ENCODE measurements around the gene NEXN. TPM values are rescaled to one million over a fixed set of nuclear protein-coding genes. Genes with fewer than 3 reads are reported as not detected.
"Not testable (repeated sequence)": the region's sequence is repeated elsewhere in the genome, so short reads cannot be mapped to it uniquely, and the experiment has no call there.

Gene NEXN
- polyA plus RNA-seq, 4 donors = 12.1 to 13.0 (median 12.7) TPM

DNA sequence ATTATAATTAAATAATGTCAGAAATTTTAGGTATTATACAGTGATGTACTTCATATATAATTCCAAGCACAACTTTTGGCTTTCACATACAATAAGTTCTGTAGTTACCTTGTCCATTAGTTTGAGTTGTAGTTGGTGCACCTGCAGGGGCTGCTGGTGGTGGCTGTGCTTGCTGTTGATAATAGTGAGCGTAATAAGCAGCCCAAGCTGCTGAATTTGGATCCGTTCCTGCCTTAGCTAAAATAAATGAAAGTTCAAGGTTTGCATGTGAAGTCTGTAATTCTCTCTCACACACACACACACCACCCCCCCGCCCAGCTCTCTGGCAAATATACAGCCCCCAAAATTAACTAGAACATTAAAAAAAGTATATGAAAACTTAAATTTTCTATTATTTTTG is 68.0 kb downstream of the NEXN start:
- DNase-seq (ENCODE audit: low read depth in 4 of 4, low spot score in 3 of 4) = no peak

DNA sequence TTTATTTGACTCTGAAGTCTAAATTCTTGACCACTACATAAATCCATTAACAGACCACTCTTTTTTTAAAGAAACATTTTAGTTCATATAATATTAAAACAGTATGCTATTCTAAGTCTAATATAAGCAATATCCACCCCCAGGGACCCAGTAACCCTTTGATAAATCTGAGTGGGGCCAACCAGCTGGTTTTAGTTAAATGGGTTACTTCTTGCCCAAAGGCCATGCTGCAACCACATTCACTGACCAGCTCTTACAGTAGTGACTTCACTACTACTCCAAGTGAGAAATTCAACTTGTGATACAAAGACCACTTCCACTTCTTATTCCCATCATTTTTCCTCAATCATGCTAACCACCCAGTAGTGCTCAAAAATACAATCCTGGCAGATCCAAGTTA is 70.0 kb downstream of the NEXN start:
- DNase-seq (ENCODE audit: low read depth in 4 of 4, low spot score in 3 of 4) = no peak

DNA sequence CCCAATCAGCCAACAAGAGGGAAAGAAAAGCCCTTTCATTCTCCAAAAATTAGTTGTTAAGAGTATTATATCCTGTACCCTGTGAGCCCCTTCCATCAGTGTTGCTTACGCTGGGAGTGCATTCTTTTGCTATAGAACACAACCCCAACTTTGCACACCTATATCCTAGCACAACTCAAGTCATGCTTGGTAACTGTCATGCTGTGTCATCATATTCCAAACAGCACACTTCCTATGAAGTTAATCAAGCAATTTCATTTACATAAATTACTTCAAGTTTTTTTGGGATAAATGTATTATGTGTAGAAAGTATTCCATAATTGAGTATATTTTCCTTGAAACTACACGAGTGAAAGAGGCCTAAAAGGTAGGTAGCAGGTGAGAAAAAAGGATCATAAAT is 70.4 kb downstream of the NEXN start:
- DNase-seq (ENCODE audit: low read depth in 4 of 4, low spot score in 3 of 4) = no peak

DNA sequence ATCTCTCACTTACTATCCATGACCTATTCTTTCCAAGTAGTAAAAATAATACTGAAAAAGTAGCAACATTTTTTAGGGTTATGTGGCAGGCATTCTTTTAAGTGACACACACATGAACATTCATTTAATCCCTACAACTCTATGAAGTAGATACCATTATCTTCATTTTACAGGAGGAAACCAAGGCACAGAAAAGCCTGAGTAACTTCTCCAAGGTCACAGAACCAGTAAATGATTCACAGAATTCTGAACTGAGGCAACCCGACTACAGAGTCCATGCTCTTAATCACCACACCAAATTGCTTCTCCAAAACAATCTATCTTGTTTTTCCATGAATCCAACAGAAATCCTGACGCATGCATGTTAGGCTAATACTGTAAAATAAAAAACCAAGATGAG is 73.0 kb downstream of the NEXN start:
- DNase-seq (ENCODE audit: low read depth in 4 of 4, low spot score in 3 of 4) = no peak

DNA sequence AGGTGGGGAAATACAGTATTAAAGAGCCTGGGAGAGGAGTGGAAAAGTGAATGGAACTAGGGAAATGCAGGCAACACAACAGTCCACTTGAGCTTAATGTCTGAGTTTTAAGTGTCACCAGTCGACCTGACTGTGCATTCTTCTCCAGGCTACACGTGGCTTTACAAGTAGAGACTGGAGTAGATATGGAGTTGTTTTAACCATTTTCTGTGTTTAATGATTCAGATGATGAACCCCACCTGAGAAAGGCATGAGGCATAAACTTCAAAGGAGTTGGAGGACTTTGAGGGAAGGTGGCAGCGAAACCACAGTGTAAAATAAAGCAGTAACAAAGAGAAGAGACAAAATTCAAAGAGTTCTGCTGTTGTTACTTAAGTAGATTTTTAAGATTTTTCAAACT is 77.9 kb downstream of the NEXN start:
- DNase-seq (ENCODE audit: low read depth in 4 of 4, low spot score in 3 of 4) = no peak

DNA sequence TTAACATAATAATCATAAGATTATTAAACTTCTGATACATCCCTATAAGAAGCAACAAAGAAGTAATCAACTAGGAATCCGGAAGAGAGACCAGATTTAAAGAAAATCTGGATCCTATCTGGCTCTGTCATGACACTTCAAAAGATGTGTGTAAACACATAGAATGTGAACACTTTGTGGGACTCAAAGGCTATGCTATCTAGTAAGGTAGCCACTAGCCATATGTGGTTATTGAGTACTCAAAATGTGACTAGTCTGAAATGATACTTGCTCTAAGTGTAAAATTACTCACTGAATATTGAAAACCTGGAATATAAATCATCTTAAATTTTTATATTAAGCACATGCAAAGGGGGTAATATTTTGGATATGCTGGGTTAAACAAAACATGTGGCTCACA is 81.8 kb downstream of the NEXN start:
- DNase-seq (ENCODE audit: low read depth in 4 of 4, low spot score in 3 of 4) = no peak

DNA sequence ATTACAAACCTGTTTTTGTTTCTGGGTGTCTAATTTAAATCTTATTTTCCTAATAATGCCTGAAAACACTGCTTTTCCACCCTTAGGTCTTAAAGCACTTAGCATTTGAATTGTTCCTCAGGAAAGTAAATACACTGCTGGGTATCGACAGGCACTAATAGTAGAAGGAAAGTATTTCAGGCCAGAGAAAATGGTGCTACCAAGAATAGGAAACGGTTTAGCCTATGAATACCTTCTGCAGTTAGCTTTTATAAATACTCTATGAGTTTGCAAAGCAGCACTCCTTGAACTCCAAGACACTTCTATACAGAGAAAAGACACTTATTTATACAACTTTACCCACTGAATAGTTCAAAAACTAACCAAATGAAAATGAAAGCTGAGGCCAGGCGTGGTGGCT is 83.7 kb downstream of the NEXN start:
- DNase-seq (ENCODE audit: low read depth in 4 of 4, low spot score in 3 of 4) = no peak

DNA sequence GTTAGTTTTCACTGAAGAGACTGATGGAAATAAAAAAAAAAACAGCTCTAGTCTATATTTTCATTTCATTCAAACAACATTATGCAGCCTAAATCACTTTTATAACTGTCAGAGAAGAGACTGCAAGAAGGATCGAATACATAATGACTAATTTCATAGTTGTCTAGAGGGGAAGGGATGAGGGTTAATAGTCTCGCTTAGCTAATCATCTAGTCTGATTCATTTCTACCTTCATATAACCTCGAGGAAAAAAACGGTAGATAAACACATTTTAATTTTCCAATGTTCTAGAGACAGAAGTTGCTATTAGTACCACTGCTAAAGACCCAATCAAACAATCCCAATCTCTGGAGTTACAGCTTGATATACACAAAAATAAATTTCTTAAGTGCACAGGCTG is 87.0 kb downstream of the NEXN start:
- no peak for DNase-seq (ENCODE audit: low read depth in 4 of 4, low spot score in 3 of 4)

DNA sequence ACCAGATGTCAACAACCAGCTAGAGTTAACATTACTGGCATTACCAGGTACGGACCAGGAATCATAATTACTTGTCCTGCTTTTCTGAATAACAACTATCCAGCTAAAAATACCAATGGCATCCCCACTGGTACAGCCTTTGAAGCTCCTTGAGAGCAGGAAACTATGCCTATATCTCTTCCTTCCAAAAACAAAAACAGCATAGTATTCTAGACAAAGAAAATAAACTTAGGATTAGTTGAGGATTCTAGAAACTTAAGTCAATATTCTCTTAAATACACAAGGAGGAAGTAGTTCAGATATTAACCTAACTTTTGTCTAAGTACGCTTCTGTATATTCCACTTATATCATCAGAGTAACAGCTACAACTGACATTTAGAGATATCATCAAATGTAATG is 87.5 kb downstream of the NEXN start:
- DNase-seq (ENCODE audit: low read depth in 4 of 4, low spot score in 3 of 4) = no peak

DNA sequence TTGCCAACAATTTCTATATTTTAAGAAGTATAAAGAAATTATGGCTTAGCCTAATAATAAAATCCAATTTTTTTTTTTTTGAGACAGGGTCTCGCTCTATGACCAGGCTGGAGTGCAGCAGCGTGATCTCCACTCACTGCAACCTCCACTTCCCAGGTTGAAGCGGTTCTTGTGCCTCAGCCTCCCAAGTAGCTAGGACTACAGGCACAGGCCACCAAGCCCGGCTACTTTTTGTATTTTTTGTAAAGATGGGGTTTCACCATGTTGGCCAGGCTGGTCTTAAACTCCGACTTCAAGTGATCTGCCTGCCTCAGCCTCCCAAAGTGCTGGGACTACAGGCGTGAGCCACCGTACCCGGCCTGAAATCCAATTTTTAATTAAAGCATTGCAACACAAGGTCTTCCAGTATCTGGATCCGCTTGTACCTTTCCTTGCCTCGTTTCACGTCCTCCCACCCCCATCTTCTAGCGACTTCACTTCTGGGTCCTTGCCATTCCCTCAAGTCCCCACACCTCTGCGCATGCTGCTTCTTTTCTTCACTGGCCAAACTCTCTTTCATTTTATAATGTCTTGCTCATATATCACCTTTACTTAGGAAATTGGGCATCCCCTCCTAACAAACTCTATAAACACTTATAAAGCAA is 88.1 kb downstream of the NEXN start:
- DNase-seq (ENCODE audit: low read depth in 4 of 4, low spot score in 3 of 4) = no peak

DNA sequence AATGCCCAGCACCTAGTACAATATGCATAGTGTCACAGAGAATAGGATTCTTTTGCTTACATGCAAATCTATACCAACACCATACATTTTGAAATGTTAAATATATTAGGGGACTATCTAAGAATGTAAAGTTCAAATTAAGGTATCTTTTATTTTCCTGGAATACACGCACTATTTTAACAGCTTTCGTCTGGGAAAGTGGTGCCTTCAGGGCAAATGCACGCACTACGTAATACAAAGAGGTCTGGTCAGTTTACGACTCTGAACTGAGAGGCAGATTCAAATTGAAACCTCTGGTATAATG is 89.5 kb downstream of the NEXN start:
- no peak for DNase-seq (ENCODE audit: low read depth in 4 of 4, low spot score in 3 of 4)

DNA sequence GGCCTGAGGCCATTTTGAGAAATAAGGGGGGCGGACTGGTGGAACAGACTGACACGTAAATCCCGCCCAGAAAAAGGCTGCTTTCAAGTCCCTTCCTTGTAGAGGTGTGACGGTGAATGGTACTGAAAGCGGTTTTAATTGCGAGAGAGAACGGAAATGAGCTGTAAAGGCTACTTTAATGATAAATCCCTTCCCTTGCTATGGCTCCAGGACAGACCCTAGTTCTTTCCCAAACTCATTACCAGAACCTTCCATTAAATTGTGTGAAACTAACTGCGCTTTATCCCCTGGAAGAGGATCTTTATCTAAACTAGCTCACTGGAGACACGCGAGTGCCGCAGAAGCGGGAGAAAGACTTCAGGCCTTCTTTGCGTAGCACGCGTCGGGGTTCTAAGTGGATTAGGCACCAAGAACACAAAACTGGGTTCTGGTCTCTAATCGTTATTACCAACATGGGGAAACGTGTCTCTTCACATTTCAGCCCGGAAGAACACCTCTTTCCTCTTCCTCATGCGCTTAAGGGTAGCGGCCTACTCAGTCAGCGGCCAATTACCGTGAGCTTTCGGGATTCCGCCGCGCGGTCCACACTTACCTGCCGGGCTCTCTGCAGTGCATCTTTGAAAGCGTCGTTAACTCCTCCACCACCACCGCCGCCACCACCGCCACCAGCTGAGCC is 90.0 kb downstream of the NEXN start:
- DNase-seq (ENCODE audit: low read depth in 4 of 4, low spot score in 3 of 4) = peak; percentile 65 to 82 (median 80)

DNA sequence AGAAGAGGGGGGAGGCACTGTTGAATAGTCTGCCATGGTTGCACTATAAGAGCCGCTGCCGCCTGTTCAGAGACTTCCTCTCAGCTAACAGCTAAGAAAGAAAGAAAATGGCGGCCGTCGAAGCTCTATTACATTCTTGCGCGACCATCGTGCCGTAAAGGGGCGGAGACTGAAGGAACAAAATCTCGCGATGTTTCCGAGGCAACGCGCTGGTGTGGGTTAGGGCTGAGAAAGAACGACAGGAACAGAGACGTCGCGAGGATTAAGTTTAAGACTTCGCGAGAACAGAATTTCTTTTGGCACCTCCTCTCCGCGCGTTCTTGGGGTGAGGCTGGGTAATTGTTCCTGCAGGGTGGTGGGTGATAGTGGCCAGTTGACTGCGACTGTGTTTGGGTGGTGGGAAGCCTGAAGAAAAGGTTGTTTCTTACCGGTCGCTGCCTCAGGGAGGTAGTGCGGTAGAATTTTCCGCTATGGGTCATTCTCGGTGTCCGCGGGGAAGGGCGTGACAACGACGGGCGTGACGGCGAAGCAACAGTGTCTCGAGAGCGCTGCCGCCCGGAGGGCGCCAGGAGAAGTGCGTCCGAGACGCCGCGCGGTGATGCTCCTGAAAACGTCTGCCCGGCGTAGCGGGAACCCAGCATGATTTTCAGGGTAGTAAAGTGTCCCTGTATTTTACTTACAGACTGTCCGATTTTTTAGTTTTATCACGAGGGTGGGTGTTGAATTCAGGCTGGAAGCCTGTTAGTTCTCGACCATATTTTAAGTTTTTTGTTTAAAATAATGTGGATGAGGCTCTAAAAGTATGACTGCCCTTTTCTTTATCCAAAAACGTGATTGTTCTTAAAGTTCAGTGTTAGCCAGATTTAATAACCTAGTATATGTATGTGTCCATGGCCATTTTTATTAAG is 90.8 kb downstream of the NEXN start, which contains the start of gene FUBP1:
TSS of gene FUBP1 (minus strand) at position 104 of the 908 bp plus-strand sequence. CDS start at position 36, 68 bp downstream.
- DNase-seq (ENCODE audit: low read depth in 4 of 4, low spot score in 3 of 4) = peak; percentile 97 to 99 (median 99)

DNA sequence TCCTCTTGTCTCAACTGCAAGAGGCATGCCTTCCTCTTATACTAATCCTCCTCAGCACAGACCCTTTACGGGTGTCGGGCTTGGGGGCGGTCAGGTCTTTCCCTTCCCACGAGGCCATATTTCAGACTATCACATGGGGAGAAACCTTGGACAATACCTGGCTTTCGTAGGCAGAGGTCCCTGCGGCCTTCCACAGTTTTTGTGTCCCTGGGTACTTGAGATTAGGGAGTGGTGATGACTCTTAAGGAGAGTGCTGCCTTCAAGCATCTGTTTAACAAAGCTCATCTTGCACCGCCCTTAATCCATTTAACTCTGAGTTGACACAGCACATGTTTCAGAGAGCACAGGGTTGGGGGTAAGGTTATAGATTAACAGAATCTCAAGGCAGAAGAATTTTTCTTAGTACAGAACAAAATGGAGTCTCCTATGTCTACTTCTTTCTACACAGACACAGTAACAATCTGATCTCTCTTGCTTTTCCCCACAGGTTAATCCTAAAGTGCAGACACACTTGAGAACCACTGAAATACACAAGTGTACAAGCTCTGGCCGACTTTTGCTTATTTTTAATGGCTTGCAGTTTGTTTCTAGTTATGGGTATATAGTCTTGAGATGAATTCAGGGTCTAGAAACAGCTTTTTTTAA is 95.0 kb downstream of the NEXN start:
- not testable (repeated sequence) for DNase-seq (ENCODE audit: low read depth in 4 of 4, low spot score in 3 of 4)

DNA sequence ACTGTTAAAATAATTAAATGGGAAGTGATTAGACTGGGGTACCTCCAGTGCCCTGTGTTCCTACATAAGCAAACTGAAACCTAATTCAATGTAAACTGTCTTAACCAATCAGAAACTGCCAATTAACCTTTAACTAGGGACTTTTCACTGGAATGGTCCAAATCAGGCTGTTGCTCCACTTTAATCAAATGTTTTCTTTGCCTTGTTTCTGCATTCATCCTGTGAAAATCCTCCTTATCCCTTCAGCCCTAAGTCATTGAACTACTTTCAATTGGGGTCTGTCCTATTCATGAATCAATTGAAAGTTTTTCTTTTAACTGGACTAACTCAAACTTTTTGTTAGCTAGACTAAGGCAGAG is 95.6 kb downstream of the NEXN start:
- DNase-seq (ENCODE audit: low read depth in 4 of 4, low spot score in 3 of 4) = no peak

DNA sequence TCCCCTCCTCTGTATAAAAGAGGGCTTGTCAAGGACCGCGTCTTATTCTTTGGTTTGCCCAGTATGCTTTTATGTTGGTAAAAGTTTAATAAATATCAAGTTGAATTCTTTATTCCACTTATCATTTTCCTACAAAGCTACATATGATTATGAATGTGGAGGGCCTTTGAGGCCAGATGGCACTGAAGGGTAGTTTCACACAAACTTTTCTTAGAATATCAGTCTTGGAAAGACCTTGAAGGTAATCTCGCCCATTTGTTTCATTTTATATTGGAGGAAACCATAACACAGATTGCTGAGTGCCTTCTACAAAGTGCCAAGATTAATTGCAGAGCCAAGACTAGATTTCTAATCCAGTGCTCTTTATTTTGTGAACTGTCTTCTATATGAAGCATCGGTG is 96.2 kb downstream of the NEXN start:
- no peak for DNase-seq (ENCODE audit: low read depth in 4 of 4, low spot score in 3 of 4)

DNA sequence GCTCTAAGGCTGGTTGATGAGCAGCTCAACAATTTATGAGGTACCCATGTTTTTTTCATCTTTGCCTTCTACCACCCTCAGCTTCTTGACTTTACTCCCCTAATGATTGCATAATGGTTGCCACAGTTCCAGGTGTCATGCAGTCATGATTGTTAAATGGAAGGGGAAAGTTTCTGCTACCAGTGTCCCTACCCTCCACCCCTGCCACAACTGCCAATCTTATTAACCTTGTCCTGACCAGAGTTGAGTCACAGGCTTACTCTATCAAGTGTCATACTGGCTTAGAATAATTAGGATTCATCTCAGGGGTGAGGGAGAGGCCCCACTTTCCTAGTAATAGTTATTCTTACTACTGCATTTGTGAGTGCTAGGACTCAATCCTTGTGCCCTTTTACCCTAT is 98.4 kb downstream of the NEXN start:
- no peak for DNase-seq (ENCODE audit: low read depth in 4 of 4, low spot score in 3 of 4)

DNA sequence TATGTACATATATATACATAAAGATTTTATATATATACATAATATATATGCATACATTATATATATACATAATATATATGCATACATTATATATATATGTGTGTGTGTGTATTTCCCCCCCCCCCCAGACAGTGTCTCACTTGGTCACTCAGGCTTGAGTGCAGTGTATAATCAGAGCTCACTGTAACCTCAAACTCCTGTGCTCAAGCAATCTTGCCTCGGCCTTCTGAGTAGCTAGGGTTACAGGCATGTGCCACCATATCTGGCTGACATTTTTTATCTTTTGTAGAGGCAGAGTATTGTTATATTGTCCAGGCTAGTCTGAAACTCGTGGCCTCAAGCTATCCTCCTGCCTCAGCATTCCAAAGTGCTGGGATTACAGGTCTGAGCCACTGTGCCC is 99.5 kb downstream of the NEXN start:
- no peak for DNase-seq (ENCODE audit: low read depth in 4 of 4, low spot score in 3 of 4)

DNA sequence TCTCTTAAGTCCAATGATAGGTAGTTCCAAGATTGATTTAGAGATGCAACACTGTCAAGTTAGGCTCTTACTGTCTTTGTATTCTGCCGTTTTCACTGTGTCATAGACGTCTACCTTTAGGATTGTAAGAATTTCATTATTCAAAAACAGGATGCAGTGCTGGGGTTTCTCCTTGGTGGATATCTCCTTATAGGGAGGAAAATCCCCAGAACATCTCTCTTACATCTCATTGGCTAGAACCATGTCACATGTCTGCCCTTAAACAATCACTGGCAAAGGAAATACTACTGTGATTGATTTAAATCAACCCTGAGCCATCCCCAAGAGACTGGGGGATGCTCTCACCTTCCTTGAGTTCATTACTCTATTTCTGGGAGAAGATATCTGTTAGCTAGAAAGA is 101.3 kb downstream of the NEXN start:
- DNase-seq (ENCODE audit: low read depth in 4 of 4, low spot score in 3 of 4) = no peak

DNA sequence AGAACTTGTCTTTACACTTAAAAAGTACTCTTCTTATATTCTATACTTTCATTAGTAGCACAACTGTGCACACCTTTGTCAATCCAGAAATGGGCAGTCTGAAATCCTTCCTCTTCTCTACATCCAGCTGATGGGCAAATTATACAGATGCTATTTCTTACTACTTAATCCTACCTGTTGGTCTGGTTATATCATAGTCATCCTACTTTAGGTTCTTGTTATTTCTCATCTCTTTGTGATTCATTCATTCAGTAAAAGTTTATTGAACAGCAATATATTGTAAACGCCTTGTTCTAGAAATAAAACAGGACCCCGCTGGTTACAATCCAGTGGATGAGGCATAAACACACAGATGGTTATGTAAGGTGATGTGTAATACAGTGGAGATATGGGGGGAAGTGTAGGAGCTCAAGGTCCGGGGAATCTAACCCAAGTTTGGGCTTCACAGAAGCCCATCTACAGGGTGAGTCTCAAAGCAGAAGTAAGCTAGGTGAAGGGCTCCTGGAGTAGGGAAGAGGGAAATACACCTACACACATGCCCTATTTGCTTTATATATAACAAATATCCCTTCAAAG is 102.3 kb downstream of the NEXN start:
- no peak for DNase-seq (ENCODE audit: low read depth in 4 of 4, low spot score in 3 of 4)

DNA sequence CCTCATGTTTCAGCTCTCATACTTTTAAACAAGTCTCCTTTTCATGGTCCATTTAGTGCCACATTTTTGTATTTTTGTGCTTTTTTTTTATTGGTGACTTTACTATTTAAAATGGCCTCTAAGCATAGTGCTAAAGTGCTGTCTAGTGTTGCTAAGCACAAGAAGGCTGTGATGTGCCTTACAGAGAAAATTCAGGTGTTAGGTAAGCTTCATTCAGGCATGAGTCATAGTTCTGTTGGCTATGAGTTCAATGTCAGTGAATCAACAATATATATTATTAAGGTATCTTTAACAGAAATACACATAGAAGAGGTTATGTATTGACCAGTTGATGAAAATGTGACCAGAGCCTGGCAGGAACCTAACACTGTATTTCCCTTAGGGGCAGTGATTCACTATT is 103.2 kb downstream of the NEXN start:
- no peak for DNase-seq (ENCODE audit: low read depth in 4 of 4, low spot score in 3 of 4)

Measured in right renal pelvis (tissue), 4 donors.